ENCODE data around the gene FGF1.

Gene FGF1

DNA sequence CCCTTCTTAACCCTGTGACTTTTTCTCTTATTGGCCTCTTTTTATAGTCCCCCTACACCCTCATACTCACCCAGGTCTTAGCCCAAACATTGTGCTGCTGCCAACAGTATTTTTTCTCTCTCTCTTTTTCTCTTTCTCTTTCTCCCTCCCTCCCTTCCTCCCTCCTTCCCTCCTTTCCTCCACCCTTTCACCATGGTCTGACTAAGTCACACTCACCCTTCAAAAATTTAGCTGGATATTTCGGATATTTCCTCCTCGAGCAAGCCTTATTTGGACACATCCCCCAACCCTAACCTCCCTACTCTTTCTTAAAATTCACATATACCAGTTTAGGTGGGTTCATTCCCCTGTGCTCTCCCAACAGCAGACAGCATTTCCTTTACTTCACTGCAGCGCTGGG, 64.7 kb downstream of the FGF1 start:
- no peaks in the 10 kb centered on the region for H3K36me3 ChIP-seq (ENCODE audit: insufficient read depth)
- H3K9ac ChIP-seq: no peak overlapping the region
- H2AFZ ChIP-seq (ENCODE audit: low read depth): no peak overlapping the region
- H3K27me3 ChIP-seq (ENCODE audit: insufficient read depth, low read depth): no peaks in the 10 kb centered on the region
- no peak overlapping the region for H3K4me3 ChIP-seq (IDR thresholded peaks at IDR 0.05; ENCODE audit: insufficient read depth, low read depth, low read length)
- TF ChIP-seq, protein P1, sequence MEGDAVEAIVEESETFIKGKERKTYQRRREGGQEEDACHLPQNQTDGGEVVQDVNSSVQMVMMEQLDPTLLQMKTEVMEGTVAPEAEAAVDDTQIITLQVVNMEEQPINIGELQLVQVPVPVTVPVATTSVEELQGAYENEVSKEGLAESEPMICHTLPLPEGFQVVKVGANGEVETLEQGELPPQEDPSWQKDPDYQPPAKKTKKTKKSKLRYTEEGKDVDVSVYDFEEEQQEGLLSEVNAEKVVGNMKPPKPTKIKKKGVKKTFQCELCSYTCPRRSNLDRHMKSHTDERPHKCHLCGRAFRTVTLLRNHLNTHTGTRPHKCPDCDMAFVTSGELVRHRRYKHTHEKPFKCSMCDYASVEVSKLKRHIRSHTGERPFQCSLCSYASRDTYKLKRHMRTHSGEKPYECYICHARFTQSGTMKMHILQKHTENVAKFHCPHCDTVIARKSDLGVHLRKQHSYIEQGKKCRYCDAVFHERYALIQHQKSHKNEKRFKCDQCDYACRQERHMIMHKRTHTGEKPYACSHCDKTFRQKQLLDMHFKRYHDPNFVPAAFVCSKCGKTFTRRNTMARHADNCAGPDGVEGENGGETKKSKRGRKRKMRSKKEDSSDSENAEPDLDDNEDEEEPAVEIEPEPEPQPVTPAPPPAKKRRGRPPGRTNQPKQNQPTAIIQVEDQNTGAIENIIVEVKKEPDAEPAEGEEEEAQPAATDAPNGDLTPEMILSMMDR (conservative IDR thresholded peaks at IDR 0.05; ENCODE audit: low read depth, low read length): no peak
- H3K4me1 ChIP-seq (ENCODE audit: low read depth, poor library complexity, severe bottlenecking): peaks cover 8% of the 10 kb centered on the region
- no peaks in the 10 kb centered on the region for H4K20me1 ChIP-seq (ENCODE audit: insufficient read depth)
- no peak overlapping the region for H3K4me2 ChIP-seq
- no peak overlapping the region for H3K27ac ChIP-seq
- no peaks in the 10 kb centered on the region for H3K79me2 ChIP-seq (ENCODE audit: insufficient read depth, low read depth)

DNA sequence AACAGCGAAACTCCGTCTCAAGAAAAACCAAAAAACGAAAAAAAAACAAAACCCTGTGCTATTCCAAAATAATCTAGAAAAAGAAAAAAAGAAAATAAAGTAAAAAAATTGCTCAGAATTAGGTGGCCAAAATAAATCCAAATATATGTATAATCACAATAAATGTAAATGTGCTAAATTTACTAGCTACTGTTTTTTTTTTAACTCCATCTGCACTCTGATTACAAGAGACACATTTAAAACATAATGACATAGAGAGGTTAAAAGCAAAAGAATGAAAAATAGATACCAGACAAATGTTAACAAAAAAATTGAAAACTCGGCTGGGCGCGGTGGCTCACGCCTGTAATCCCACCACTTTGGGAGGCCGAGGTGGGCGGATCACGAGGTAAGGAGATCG, 66.1 kb downstream of the FGF1 start:
- no peaks in the 10 kb centered on the region for H4K20me1 ChIP-seq (ENCODE audit: insufficient read depth)
- TF ChIP-seq, protein P1 (conservative IDR thresholded peaks at IDR 0.05; ENCODE audit: low read depth, low read length): no peak
- H3K79me2 ChIP-seq (ENCODE audit: insufficient read depth, low read depth): no peaks in the 10 kb centered on the region
- no peak overlapping the region for H2AFZ ChIP-seq (ENCODE audit: low read depth)
- no peaks in the 10 kb centered on the region for H3K27me3 ChIP-seq (ENCODE audit: insufficient read depth, low read depth)
- H3K4me1 ChIP-seq (ENCODE audit: low read depth, poor library complexity, severe bottlenecking): peaks cover 8% of the 10 kb centered on the region
- no peak overlapping the region for H3K9ac ChIP-seq
- no peak overlapping the region for H3K27ac ChIP-seq
- no peaks in the 10 kb centered on the region for H3K36me3 ChIP-seq (ENCODE audit: insufficient read depth)
- H3K4me2 ChIP-seq: no peak overlapping the region
- no peak overlapping the region for H3K4me3 ChIP-seq (IDR thresholded peaks at IDR 0.05; ENCODE audit: insufficient read depth, low read depth, low read length)

- H4K20me1 ChIP-seq (ENCODE audit: insufficient read depth): no peaks in the 10 kb centered on the region
- no peaks in the 10 kb centered on the region for H3K79me2 ChIP-seq (ENCODE audit: insufficient read depth, low read depth)
- TF ChIP-seq, protein P1 (conservative IDR thresholded peaks at IDR 0.05; ENCODE audit: low read depth, low read length): no peak
- no peak overlapping the region for H3K4me3 ChIP-seq (IDR thresholded peaks at IDR 0.05; ENCODE audit: insufficient read depth, low read depth, low read length)
- no peaks in the 10 kb centered on the region for H3K36me3 ChIP-seq (ENCODE audit: insufficient read depth)
- no peak overlapping the region for H3K27ac ChIP-seq
- no peak overlapping the region for H3K9ac ChIP-seq
- no peaks in the 10 kb centered on the region for H3K27me3 ChIP-seq (ENCODE audit: insufficient read depth, low read depth)
- H3K4me1 ChIP-seq (ENCODE audit: low read depth, poor library complexity, severe bottlenecking): peaks cover 8% of the 10 kb centered on the region
- no peak overlapping the region for H3K4me2 ChIP-seq
- no peak overlapping the region for H2AFZ ChIP-seq (ENCODE audit: low read depth)
Observed at GRCh38 chr5:142618130-142618523, 67.8 kb downstream of the FGF1 start.

DNA sequence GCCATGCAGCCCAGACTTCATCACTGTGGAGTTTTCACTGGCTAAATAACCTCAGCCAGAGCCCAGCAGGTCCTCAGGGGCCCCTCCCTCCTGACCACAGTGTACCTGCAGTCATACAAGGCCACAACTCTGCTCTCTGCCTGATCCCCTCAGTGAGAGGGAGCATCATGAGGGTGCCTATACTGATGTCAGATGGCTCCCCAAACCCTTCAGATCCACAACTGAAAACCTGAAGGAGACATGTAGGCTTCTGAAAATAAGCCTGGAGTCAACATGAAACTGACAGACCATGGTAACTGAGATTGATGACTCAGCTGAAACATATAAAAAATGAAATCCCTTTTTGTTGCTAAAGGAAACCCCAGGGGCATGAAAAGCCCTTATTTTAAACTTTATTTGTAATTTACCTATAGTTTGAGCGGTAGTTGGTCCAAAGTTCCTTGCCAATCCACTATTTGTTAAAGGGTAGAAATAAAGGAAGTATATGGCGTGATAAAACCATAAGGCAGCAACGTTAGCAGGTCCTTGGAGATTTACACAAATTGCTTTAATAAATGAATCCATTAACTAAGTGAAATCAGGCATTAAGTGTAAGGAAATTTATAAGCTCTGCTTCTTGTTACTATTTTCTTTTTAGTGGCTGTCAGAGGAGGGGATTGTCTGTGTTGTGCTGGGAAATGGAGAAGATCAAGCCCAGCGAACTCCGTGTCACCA, 68.3 kb downstream of the FGF1 start:
- H3K4me1 ChIP-seq (ENCODE audit: low read depth, poor library complexity, severe bottlenecking): peaks cover 8% of the 10 kb centered on the region
- no peaks in the 10 kb centered on the region for H3K79me2 ChIP-seq (ENCODE audit: insufficient read depth, low read depth)
- H3K4me3 ChIP-seq (IDR thresholded peaks at IDR 0.05; ENCODE audit: insufficient read depth, low read depth, low read length): no peak overlapping the region
- no peak overlapping the region for H2AFZ ChIP-seq (ENCODE audit: low read depth)
- no peak overlapping the region for H3K4me2 ChIP-seq
- H3K36me3 ChIP-seq (ENCODE audit: insufficient read depth): no peaks in the 10 kb centered on the region
- H3K9ac ChIP-seq: no peak overlapping the region
- no peaks in the 10 kb centered on the region for H3K27me3 ChIP-seq (ENCODE audit: insufficient read depth, low read depth)
- TF ChIP-seq, protein P1 (conservative IDR thresholded peaks at IDR 0.05; ENCODE audit: low read depth, low read length): no peak
- no peaks in the 10 kb centered on the region for H4K20me1 ChIP-seq (ENCODE audit: insufficient read depth)
- no peak overlapping the region for H3K27ac ChIP-seq

All from KMS-11 (cell line).